Endothelial cell of umbilical vein (primary cell): ENCODE results near the gene SEC14L1. TPM values are rescaled to one million over a fixed set of nuclear protein-coding genes. Genes with fewer than 3 reads are reported as not detected.

Experiments
- BruUV-seq: library from RNA; stranded (reverse); fragments of 400-500 nt; replicated peaks from 2 replicates; lab custom pipeline; 2021; lab: Mats Ljungman, UMichigan
- CTCF ChIA-PET: fragments of 300-600, 350-600 bp; sonication (Branson Sonifier 250); formaldehyde crosslinking; loops from one replicate; lab custom pipeline; 2021; ENCODE audit warnings: antibody characterized with exemption, inconsistent platforms; lab: Charles Lee
- POLR2A ChIA-PET: fragments of 300-600, 350-600 bp; sonication (Branson Sonifier 250); formaldehyde crosslinking; loops from one replicate; lab custom pipeline; 2021; ENCODE audit warnings: antibody characterized with exemption, inconsistent platforms; lab: Charles Lee
- DNase-seq: peaks from one replicate; pipeline ENCODE4 v3.0.0-alpha.2; 2011; ENCODE audit warnings: low read depth, low spot score
- FAIRE-seq: peaks from 2 replicates; lab custom pipeline; 2011; peaks lifted over from hg19 to GRCh38; lab: Jason Lieb, UNC
- H2AFZ ChIP-seq: 2 replicates; pipeline ENCODE4 v1.6.0; 2012; ENCODE audit warnings: low read depth, low read length, control low read depth, inconsistent platforms
- H3K27ac ChIP-seq: 2 replicates; pipeline ENCODE4 v1.5.1; 2011; ENCODE audit warnings: low read depth, mild to moderate bottlenecking, control low read depth, low read length, moderate library complexity; ENCODE audit not compliant: insufficient read depth
- H3K27me3 ChIP-seq, 2 experiments: 2 replicates each; pipeline versions ENCODE4 v1.6.0 to v1.6.1; 2011; ENCODE audit warnings: low read length in 2 of 2, mixed read lengths in 1 of 2; ENCODE audit not compliant: control insufficient read depth in 2 of 2, insufficient read depth in 2 of 2
- H3K36me3 ChIP-seq, 2 experiments: 2 replicates in 1 of 2; 3 replicates in 1 of 2; pipeline ENCODE4 v1.5.1; 2011; ENCODE audit warnings: low read length in 2 of 2, mild to moderate bottlenecking in 1 of 2, moderate library complexity in 1 of 2; ENCODE audit not compliant: control insufficient read depth in 2 of 2, insufficient read depth in 2 of 2; ENCODE audit errors: extremely low read depth in 1 of 2
- H3K4me1 ChIP-seq: 3 replicates; pipeline ENCODE4 v1.5.1; 2011; ENCODE audit warnings: mild to moderate bottlenecking, low read length; ENCODE audit not compliant: control insufficient read depth, insufficient read depth; ENCODE audit errors: extremely low read depth
- H3K4me2 ChIP-seq: 2 replicates; pipeline ENCODE4 v1.6.1; 2011; ENCODE audit warnings: low read length, control low read depth, mixed read lengths; ENCODE audit not compliant: insufficient read depth
- H3K4me3 ChIP-seq, 3 experiments: fragments of 200-600 bp in 1 of 3; sonication (generic), shearing (Covaris generic) in 1 of 3; replicated peaks in 1 of 3; 2 replicates each; pipeline ENCODE4 v1.5.1; 2011 to 2016; ENCODE audit warnings: control low read depth in 3 of 3, low read length in 3 of 3, mild to moderate bottlenecking in 2 of 3, inconsistent platforms in 1 of 3, low read depth in 1 of 3, moderate library complexity in 1 of 3; ENCODE audit not compliant: insufficient read depth in 1 of 3
- H3K79me2 ChIP-seq: 2 replicates; pipeline ENCODE4 v1.6.0; 2012; ENCODE audit warnings: low read length, inconsistent platforms; ENCODE audit not compliant: control insufficient read depth, insufficient read depth
- H3K9ac ChIP-seq: replicated peaks from 2 replicates; pipeline ENCODE3; 2011; ENCODE audit warnings: low read length, control low read depth; ENCODE audit not compliant: insufficient read depth; ENCODE audit errors: extremely low read depth
- H3K9me1 ChIP-seq: replicated peaks from 3 replicates; pipeline ENCODE4 v1.6.0; 2011; ENCODE audit warnings: mild to moderate bottlenecking, low read length; ENCODE audit not compliant: control insufficient read depth, insufficient read depth; ENCODE audit errors: extremely low read depth
- H3K9me3 ChIP-seq: replicated peaks from 2 replicates; pipeline ENCODE4 v1.5.1; 2012; ENCODE audit warnings: low read length, inconsistent platforms; ENCODE audit not compliant: control insufficient read depth, insufficient read depth
- H4K20me1 ChIP-seq: replicated peaks from 2 replicates; pipeline ENCODE3; 2011; ENCODE audit warnings: mild to moderate bottlenecking, low read length; ENCODE audit not compliant: control insufficient read depth, insufficient read depth; ENCODE audit errors: extremely low read depth
- EZH2 ChIP-seq: IDR thresholded peaks from 2 replicates; pipeline ENCODE4 v1.6.1; 2012; ENCODE audit warnings: borderline replicate concordance, low read depth, mild to moderate bottlenecking, moderate library complexity, low read length, inconsistent platforms; ENCODE audit not compliant: severe bottlenecking
- FOS ChIP-seq: IDR thresholded peaks from 2 replicates; pipeline ENCODE4 v1.6.1; 2011; ENCODE audit warnings: mild to moderate bottlenecking, low read length, moderate library complexity, borderline replicate concordance; ENCODE audit not compliant: insufficient read depth
- GATA2 ChIP-seq: IDR thresholded peaks from 2 replicates; pipeline ENCODE4 v1.7.0; 2011; ENCODE audit warnings: low read depth, mild to moderate bottlenecking, moderate library complexity, mixed read lengths, low read length; ENCODE audit not compliant: insufficient read length, insufficient read depth
- JUN ChIP-seq: IDR thresholded peaks from 2 replicates; pipeline ENCODE4 v1.6.1; 2011; ENCODE audit warnings: borderline replicate concordance, low read depth; ENCODE audit not compliant: insufficient read length, insufficient read depth
- MAX ChIP-seq: IDR thresholded peaks from 2 replicates; pipeline ENCODE4 v1.6.1; 2011; ENCODE audit not compliant: insufficient read depth, insufficient read length
- MYC ChIP-seq: IDR thresholded peaks from one replicate; pipeline ENCODE4 v1.6.1; 2011; ENCODE audit warnings: mild to moderate bottlenecking, low read depth, low read length
- POLR2A ChIP-seq: IDR thresholded peaks from 2 replicates; pipeline ENCODE4 v1.6.1; 2012; ENCODE audit warnings: low read depth, mild to moderate bottlenecking, control low read depth, low read length
- POLR2AphosphoS5 ChIP-seq: IDR thresholded peaks from 2 replicates; pipeline ENCODE4 v1.6.1; 2012; ENCODE audit warnings: low read depth, mild to moderate bottlenecking, control low read depth, low read length, moderate library complexity; ENCODE audit not compliant: insufficient read depth
- dilution Hi-C: fragments of 300-500 bp; cut with MboI; formaldehyde crosslinking; loops from one replicate; pipeline ENCODE4 v1.15.0; 2019; ENCODE audit warnings: low sequenced_read_pairs; ENCODE audit not compliant: extremely low pct_ligation_motif_present
- intact Hi-C: fragments of 100-400 bp; cut with micrococcal nuclease; formaldehyde crosslinking; loops from one replicate; pipeline ENCODE4 v1.10.0; 2022
- polyA plus RNA-seq, 4 experiments: library from polyadenylated mRNA; depleted of rRNA in 3 of 4; stranded (reverse) in 3 of 4; unstranded in 1 of 4; fragments of >200 nt; gene quantifications; 2 replicates each; pipeline versions ENCODE4 v1.2.1 to v1.2.3, GENCODE V29; 2011 to 2012; ENCODE audit warnings: missing spikeins in 1 of 4
- total RNA-seq: library from RNA; stranded (reverse); gene quantifications from 2 replicates; pipeline ENCODE4 v1.2.3, GENCODE V29; 2021
- TF ChIP-seq, protein P1 (sequence below), 2 donors: IDR thresholded peaks; 1 replicate in 1 of 2; 2 replicates in 1 of 2; pipeline ENCODE4 v1.5.1; 2011; ENCODE audit warnings: low read length in 2 of 2, mild to moderate bottlenecking in 2 of 2, moderate library complexity in 2 of 2, control low read depth in 1 of 2, inconsistent platforms in 1 of 2, low read depth in 1 of 2; ENCODE audit not compliant: insufficient read depth in 1 of 2; ENCODE audit errors: extremely low read depth in 1 of 2

SEC14L1 gene
- total and polyA plus RNA-seq, 2 donors (not counting 3 experiments of a cell fraction or from before 2014, with no cell fraction given): 215 to 631 TPM

- no TSS peak for BruUV-seq
- peaks cover 66% of the 10 kb centered on the region for H3K4me1 ChIP-seq
- no peak for FAIRE-seq
- H2AFZ ChIP-seq: no peak overlapping the region
- no peaks in the 10 kb centered on the region for H4K20me1 ChIP-seq
- H3K4me2 ChIP-seq: no peak overlapping the region
- POLR2A ChIA-PET: interaction anchor here (0.7 to 0.8 kb wide), 2 partner anchors 9 to 10 kb away, joined by 4 to 6 read pairs; no protein-coding TSS in a partner anchor
- dilution Hi-C loops (no loop called here), intact Hi-C loops (no loop called here)
- H3K27me3 ChIP-seq: no peaks in the 10 kb centered on the region
- CTCF ChIA-PET: interaction anchor here (1.3 to 2.5 kb wide), 3 partner anchors 9 to 12 kb away, joined by 3 to 10 read pairs (median 6); no protein-coding TSS in a partner anchor
- H3K27ac ChIP-seq: peak overlapping the region; percentile 30
- H3K9me1 ChIP-seq: no peaks in the 10 kb centered on the region
- H3K36me3 ChIP-seq: peaks cover 11% of the 10 kb centered on the region in 2 experiments
- peaks cover 3% of the 10 kb centered on the region for H3K9me3 ChIP-seq
- peaks cover 100% of the 10 kb centered on the region for H3K79me2 ChIP-seq
- TF ChIP-seq JUN (no peak), GATA2 (no peak), FOS (no peak), POLR2A (no peak), MAX (no peak), EZH2 (no peak), POLR2AphosphoS5 (no peak), MYC (no peak)
- TF ChIP-seq, protein P1, sequence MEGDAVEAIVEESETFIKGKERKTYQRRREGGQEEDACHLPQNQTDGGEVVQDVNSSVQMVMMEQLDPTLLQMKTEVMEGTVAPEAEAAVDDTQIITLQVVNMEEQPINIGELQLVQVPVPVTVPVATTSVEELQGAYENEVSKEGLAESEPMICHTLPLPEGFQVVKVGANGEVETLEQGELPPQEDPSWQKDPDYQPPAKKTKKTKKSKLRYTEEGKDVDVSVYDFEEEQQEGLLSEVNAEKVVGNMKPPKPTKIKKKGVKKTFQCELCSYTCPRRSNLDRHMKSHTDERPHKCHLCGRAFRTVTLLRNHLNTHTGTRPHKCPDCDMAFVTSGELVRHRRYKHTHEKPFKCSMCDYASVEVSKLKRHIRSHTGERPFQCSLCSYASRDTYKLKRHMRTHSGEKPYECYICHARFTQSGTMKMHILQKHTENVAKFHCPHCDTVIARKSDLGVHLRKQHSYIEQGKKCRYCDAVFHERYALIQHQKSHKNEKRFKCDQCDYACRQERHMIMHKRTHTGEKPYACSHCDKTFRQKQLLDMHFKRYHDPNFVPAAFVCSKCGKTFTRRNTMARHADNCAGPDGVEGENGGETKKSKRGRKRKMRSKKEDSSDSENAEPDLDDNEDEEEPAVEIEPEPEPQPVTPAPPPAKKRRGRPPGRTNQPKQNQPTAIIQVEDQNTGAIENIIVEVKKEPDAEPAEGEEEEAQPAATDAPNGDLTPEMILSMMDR (IDR thresholded peaks at IDR 0.05; ENCODE audit: extremely low read depth in 1 of 2, insufficient read depth in 1 of 2, low read depth in 1 of 2, low read length in 2 of 2): no peak
- DNase-seq: peak; percentile 51
- no peak overlapping the region for H3K4me3 ChIP-seq
- no peak overlapping the region for H3K9ac ChIP-seq
Measured at GRCh38 chr17:77173104-77173503, 32.3 kb downstream of the SEC14L1 start.
